Activated CD4-positive, CD25-positive, alpha-beta regulatory T cell treated with anti-CD3 and anti-CD28 coated beads, Interleukin-2, amount 50 U/mL, for 24 hours (primary cell): ENCODE measurements around the gene RREB1.
"Not testable (repeated sequence)": the region's sequence is repeated elsewhere in the genome, so short reads cannot be mapped to it uniquely, and the experiment has no call there.

Source experiments
- ATAC-seq, 2 donors: fragments of 150-1000 bp; cut with Tn5 transposase; one replicate each; pipeline ENCODE4 v1.10.0; 2021; ENCODE audit warnings: mild to moderate bottlenecking in 1 of 2, moderate library complexity in 1 of 2

RREB1 gene

DNA sequence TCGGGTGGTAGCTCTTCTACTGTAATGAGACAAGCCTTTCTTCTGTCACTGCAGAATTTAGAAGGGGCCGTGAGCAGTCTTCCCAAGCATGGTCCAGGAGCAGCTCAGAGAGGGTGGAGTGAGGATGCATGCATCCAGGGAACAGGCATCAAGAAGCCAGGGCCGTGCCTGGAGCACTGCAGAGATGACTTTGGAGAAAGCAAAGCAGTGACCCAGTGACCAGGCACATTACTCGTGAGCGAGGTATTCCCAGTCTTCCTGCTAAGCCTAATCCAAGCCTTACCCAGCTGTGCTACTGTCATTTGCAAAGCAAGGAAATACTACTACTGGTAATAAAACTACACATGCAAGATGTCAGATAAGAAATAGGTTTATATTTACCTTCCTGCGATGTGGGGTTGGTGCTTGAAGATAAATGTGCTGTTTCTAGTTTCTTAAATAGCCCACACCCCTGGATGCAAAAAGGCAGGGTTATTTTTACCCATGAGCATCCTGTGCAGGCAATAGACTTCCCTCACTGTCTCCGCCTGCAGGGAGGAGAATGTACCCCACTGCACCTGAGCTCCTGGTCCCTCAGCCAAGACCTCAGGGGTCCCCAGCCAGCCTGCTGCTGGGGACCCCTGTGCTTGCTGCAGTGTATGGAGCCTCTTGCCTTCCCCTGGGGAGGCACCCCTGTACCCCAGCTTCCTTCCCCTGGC lies 142.3 kb downstream of the RREB1 start:
- no peak for ATAC-seq

DNA sequence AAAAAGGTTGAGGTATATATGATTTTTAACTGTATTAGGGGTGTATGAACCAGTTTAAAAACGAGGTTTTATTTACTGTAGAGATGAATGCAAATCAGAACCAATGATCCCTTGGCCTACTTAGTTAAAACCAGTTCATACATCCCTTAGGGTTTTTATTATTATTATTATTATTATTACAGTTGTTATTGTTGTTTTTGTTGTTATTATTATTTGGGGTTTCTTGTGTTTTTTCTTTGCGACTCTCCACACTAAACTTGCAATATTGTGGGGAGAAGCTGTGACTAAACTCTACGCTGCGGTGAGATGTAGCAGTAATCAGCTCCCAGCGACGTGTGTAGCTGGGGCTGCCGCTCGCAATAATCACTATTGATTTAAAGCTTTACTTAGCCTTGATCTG lies 143.1 kb downstream of the RREB1 start:
- no peak for ATAC-seq

DNA sequence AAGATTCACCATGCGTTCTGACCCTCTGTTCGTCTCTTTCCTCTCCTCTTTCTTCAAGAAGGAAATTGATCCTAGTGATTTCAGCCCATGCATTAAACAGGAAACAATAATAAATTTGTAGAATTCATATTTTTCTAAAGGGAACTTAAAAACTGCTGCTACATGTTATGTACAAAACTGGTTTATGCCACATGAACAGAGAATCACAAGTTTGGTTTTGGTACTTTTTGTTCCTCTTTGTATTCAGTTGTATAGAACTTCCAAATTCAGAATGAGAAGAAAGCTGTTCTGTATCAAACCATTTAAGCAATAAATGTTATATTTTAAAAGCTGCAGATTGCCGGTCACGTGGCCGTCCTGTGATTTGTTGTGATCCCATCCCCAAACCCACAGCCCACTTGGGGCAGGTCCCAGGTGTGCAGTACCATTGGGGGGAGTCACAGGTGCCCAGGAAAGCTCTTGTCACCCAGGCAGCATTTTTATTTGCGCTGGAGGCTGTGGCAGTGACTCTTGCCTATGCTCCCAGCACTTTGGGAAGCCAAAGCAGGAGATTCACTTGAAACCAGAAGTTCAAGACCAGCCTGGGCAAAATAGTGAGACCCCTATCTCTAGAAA lies 144.0 kb downstream of the RREB1 start:
- no peak for ATAC-seq

DNA sequence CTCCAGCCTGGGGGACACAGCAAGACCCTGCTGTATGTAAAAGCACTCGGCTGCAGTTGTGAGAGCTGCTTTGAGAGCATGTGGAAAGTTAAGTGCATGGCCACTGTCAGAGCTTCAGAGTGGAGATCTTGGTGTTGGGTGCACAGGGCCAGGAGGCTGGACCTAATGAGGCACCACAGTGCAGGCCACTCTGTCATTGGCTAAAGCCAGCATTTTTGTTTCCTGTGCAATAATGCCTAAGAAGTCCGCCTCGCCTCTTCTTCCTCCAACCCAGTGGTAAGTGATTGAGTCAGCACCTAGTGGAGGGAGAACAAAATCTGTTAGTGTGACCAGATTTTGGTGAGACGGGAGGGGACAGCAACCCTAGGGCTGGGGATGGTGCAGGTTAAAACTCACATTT lies 144.6 kb downstream of the RREB1 start:
- ATAC-seq = no peak

DNA sequence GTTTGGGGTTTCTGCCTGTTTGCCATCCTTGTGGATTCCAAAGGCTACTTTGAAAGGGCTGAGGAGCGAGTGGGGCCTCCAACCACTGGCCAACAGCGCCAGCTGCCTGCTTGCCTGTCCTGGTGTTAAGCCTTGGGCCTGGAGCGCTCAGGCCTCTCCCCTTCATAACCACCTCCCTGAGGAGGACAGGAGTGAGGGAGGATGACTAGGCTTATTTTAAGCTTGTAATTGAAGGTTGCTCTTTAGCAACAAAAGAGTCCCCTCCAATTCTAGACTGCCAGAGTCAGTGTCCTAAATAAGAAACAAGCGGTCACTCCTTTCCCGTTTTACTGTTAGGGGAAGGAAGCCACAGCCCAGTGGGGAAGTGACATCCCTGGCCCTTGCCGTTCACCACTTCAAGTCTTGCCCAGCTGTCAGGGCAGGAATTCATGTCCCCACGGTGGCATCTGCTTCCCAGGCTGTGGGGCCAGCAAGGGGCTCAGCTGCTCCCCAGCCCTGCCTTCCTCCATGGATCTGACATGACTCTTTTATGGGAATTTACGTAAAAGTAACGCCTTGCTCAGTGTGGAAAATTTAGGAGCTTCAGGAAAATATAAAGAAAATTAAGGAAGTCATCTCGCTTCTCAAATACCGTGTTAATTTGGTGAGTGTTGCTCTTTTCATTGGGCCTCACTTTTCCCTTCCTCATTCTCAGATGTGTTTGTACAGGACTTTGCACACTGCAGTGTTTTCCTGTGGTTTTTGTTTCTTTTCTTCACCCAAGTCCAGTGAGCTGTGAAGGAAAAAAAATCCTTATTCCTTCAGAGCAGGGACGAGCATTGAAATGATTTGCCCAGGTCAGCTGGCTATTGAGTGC lies 147.4 kb downstream of the RREB1 start:
- no peak for ATAC-seq

DNA sequence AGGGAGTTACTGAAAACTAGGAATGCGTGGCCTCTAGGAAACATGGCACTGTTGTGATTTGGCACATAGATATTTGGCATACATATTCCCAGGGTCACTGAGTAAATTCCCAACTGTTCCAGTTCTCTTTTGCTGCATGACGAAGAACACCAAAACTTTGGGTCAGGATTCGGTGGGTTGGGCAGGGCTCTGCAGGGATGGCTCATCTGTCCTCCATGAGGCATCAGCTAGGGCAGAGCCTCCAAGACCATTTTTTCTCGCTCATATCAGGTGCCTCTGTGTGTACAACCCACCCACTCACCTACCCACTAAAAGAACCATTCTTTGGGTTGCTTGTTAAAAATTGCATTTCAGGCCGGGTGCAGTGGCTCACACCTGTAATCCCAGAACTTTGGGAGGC lies 148.2 kb downstream of the RREB1 start:
- no peak for ATAC-seq

DNA sequence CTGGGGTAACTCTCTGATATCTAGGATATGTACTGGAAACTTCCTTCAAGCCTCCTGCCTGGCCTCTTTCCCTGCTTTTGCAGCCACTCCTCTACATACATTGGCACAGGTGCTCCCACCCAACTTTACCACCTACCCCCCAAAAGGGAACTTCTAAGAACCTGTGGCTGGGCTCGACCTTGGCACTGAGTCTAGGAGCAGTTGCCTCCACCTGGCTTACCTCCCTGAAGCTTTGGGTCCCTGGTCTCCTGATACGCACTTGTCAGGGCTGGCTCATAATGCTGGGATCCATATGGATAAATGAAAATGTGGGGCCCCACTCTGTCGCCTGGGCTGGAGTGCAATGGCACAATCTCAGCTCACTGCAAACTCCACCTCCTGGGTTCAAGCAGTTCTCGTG lies 149.0 kb downstream of the RREB1 start:
- no peak for ATAC-seq

DNA sequence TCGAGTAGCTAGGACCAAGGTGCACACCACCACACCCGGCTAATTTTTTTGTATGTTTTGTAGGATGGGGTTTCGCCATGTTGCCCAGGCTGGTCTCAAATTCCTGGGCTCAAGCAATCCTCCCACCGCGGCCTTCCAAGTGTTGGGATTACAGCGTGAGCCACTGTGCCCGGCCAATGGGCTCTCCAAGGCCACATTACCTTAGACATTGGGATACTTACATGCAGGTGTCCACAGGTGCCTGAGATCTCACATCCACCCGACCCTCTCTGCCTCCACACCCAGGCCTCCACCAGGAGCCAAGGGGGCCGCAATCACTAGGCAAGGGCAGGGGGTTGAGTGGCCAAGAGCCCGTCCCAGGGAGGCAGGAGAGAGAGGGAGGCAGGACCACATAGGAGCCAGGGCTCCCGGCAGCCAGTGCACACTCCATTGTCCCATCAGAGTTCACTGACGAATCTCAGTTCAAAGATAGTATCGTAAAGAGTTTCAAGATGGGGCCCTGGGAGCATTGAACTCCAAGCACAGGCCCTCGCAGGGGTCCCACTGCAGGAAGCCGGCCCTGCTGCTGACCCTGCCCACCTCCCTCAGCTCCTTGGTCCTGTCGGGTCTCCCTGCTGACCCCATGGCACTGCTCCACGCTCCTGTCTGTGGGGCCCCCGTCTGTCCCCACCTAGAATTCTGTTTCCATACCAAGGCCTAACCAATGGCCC lies 149.9 kb downstream of the RREB1 start:
- ATAC-seq = no peak

DNA sequence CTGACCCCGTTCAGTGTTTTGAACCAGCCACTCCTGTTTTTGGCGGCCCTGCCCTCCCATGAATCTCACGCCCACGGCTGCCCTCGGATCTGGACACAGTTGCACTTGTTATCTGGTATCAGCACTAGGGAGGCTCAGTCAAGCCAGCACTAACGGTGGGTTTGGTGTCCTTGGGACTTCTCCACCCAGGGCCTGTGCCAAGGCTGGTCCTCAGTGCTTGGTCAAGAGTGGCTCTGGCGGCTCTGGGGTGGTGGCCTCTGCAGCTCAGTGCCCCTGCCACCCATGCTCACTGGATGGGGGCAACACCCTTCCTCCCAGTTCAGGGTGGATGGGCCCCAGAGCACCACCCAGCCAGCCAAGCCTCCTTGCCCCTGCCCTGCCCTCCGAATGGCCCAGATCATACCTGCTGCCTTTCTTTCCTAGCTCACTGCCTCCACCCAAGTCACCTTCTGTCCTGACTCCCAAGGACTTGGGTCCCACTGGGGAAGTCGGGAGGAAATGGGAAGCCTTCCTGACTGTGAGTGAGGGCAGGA lies 150.5 kb downstream of the RREB1 start:
- no peak for ATAC-seq

DNA sequence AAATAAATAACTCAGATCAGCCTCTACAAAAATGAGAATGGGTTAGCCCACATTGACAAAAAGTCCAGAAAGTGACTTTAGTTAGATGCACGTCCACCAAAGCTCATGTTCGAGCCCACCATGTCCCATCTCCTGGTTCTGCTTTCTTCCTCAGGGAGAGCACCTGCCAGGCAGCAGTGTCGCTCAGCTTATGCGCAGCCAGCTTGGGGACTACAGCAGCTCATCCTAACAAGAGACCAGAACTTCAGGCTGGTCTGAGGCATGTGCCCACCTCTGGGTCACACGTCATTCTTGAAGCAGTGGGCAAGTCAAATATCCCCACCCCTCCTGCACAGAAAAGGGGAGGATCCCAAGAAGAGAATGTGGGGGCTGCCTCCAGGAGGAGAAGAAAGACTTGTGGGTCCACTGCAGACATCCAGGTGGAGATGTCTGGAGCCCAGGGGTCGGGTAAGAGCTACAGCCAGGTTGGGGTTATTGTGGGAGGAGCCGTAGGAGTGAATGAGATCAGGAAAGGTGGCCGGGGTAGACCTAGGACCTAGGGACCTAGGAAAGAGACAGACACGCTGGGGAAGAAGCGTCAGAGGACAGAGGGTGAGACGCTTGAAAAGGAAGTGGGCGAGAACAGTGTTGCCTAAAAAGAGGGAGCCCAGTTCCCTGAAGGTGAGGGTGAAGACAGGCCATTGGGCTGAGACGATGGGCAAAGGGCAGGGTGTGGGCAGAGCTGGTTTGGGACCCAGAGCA lies 152.7 kb downstream of the RREB1 start:
- no peak for ATAC-seq

DNA sequence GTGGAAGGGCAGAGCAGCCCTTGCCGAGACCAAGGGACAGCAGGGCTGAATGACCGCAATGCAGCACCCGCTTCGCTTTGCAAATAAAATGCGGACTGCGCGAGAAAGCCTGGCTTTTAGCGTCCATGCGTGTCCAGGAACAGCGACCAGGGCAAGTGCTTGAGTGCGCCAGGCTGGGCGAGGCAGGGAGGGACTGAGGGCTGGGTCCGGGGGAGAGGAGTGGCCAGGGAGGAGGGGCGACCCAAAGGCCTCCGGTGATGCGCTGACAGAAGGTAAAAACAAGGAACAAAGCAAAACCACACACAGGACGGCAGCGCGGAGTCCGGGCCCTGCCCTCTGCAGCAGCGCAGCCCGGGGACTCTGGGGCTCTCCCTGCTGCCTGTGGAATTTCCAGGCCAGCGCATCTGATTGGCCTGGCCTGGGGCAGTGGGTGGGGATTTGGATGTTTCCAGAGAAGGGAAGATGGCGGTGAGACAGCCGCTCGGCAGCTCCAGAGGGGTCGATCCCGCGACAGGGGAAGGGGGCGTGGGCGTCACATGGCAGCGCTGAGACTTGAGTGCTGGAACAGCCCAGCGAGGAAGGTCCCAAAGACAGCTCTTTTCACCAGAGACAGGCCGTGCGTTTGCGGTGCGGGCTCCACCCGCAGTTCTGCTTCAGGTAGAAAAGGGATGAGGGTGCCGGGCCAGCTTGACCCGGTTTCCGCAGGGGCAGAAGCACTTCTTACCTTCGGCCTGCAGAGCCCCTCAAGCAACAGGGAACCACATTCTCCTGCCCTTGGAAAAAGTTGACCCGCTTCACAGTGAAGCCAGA lies 153.5 kb downstream of the RREB1 start:
- ATAC-seq = peak; percentile 86 to 87

DNA sequence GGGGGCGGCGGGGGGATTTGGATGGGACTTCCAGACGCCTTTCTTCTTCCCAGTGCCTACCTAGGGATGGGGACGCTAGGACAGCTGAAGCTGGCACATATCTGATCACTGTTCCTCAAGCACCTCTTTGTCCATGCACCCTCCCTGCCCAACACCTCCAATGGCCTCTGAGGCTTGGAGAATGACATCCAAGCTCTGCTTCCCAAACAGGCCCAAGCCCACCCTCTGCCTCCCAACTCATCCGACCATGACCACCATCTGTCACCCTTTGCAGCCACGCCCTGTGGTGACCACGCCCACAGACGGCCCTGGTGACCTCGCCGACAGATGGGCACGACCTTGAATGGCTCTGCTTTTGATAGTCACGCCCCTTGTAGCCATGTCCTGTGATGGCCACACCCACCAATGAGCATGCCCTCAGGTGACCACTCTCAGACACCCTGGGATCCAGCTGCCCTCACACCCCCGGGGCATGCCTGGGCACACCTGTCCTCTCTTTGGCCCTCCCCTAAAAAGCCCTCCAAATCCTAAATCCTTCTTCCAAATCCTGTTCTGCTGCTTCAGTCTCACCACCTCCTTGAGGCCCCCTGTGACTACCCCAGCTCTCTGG lies 154.2 kb downstream of the RREB1 start:
- no peak for ATAC-seq

DNA sequence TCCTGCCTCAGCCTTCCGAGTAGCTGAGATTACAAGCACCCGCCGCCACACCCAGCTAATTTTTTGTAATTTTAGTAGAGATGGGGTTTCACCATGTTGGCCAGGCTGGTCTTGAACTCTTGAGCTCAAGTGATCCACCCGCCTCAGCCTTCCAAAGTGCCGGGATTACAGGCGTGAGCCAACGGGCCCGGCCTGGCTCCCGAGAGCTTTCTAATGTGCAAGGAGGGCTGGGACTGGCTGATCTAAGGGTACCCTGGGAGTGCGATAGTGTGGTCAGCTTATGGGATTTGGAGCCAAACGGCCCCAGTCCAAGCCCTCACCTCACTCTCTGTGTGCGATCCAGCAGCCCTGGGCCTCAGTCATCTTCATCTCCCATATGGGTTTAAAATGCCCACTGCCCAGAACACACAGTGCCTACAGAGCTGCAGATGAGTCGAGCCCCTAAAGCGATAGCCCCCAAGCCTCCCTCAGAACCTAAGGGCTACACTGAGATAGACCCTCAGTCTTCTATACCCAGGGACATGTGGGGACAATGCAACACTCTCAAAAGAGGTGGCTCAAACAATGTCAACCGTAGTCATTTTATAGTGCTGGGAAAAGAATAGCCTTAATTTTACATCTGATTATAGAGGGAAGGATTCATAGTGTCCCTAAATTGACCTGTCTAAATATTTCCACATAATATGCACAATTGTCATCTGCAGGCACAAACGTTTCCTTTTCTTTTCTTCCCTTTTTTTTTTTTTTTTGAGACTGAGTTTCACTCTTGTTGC lies 155.2 kb downstream of the RREB1 start:
- ATAC-seq = no peak

DNA sequence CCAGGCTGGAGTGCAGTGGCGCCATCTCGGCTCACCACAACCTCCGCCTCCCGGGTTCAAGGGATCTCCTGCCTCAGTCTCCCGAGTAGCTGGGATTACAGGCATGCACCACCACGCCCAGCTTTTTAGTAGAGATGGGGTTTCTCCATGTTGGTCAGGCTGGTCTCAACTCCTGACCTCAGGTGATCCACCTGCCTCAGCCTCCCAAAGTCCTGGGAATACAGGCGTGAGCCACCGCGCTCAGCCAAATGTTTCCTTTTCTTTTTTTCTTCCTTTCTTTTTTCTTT lies 155.7 kb downstream of the RREB1 start:
- not testable (repeated sequence) for ATAC-seq

DNA sequence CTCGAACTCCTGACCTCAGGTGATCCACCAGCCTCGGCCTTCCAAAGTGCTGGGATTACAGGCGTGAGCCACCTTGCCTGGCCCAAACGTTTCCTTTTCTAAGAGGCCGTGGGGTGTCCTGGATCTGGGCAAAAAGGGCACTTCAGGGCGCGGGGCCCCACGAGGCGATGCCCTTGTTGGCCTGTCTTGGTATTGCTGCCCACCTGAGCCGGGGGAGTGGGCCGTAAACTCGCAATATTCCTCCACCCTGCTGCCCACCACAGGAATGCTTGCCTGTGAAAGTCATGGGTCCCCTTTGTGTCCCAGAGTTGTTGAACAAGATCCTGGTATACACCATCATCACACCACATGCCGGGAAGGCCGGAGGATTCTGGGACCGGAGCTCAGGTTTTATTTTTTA lies 156.3 kb downstream of the RREB1 start:
- no peak for ATAC-seq

DNA sequence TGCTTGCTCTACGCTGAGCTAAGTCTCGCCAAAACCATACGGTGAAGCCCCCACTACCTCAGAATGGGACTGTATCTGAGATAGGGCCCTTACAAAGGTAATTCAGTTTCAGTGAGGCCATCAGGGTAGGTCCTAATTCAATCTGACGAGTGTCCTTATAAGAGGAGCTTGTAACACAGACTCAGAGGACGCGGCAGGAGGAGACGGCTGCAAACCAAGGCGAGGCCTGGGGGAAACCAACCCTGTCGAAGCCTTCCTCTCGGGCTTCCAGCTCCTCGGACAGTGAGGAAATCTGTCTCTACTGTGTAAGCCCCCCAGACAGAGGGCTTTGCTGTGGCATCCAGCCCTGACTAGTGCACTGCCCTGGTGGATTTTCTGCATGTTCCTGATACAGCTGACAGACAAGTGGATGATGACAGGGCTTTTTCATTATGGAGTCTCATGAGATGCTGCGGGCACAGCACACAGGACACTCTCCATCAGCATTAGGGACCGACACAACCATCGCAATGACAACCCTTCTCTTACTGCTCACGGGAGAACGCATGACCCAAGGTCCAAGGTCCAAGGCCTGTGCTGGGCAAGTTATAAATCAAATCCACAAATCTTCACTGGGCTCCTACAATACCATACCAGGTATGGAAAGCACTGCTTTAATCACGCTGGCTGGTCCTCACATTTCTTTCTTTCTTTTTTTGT lies 157.1 kb downstream of the RREB1 start:
- ATAC-seq = no peak

DNA sequence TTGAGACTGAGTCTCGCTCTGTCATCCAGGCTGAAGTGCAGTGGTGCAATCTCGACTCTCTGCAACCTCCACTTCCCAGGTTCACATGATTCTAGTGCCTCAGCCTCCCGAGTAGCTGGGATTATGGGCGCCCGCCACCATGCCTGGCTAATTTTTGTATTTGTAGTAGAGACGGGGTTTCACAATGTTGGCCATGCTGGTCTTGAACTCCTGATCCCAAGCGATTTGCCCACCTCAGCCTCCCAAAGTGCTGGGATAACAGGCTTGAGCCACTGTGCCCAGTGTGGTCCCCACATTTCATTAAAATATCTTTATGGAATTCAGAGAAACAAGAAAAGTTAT lies 157.6 kb downstream of the RREB1 start:
- ATAC-seq = not testable (repeated sequence)

DNA sequence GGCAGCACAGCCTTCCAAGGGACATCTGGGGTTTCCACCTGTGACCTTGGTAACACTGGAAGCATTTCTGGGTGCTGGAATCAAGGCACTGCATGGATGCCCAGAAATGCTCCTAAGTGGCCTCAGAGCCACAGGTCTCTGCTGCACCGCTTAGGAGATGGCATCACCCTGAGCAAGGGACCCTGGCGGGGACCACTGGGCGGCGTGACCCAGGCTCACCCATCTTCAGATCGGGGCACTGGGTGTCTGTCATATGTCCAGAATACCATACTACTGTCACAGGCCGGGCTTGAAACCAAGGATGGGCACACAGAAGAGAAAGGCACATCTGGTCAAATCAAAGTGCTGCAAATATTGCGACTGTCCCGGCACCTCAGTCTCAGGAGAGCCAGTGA lies 159.3 kb downstream of the RREB1 start:
- ATAC-seq = no peak

DNA sequence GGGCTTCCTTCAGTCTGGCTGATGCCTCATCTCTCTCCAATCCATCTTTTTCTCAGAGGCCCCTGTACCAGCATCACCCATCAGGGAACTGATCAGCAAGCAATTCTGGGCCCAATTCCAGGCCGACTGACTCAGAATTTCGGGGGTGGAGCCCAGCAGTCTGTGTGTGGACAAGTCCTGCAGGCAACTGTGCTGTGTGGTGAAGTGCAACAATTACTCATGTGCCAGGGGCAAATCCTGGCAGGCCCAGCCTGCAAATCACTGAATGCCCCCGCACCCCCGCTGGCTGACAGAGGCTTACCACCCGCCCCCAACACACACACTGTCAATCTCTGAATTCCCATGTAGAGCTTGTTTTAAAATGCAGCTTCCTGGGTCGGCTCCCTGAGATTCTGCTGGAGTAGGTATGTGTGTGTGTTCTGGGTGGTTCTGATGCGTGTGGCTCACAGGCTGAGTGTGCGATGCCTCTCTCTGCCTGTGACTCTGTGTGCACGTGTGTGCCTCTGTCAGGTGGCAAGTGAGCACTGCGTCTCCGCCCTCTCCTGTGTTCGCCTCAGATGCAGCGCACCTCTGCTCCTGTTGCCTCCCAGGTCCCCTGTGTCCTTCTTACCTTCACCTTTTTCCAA lies 159.8 kb downstream of the RREB1 start:
- ATAC-seq = no peak
